ENCODE results near the gene FAM20A.

The FAM20A gene

DNA sequence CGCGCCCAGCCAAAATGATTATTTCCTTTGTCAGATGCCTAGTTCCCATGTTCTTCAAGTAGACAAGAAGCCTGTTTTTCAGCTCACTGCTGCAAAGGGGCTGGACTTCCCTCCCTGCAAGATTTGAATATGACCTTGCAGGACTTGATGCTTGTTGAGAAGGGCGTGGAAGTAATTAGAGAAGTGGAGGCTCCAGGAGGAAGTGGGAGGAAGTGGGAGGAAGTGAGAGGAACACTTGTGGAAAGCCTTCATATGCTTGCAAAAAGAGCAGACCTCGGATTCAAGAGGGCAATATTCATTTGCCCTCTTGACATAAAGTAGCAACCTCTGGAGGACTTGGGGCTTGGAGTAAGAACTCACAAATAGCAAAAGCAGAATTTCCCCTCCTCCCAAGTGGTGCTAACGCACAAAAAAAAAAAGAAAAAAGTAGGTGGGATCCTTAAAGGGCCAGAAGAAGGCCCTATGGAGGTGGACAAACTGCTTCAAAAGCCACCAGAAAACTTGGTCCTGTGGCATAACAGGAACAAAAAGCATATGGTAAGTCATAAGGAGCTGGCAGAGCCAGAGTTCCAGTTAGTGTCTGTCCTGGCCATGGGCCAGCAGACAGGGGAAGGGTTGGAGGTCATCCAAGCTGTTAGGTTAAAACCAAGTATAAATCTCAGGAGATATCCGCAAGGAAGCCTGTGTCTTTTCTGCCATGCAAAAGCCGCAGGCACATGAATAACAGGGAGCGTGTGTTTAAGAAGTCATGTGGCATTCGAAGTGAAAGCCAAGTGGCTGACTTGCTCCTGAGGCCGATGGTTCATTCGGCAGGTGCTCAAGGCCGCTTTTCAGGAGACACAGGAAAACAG, 109.6 kb downstream of the FAM20A start:
- no peak for DNase-seq (ENCODE audit: low read depth)

DNA sequence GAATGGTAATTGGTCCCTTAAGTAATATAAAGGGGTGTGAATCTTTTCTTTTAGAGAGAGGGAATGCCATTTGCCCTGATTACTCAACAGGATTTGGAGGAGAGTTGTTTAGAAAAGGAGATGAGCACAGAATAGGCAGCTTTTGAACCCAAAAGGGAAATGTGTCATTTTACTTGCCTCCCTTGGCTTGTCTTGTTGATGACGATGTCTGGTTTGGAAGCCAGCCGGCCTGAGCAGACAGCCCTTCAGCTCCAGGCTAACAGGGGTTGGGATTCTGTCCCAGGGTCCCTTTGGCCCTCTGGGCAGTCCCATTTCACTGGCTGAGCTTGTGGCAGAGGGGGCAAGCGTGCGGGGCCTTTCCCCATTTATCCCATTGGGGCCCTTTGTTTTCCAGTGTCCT, 111.2 kb downstream of the FAM20A start:
- DNase-seq (ENCODE audit: low read depth) = no peak

Data from stimulated activated CD4-positive, alpha-beta T cell treated with anti-CD3 and anti-CD28 coated beads, Interleukin-2, amount 100 ng/mL, for 4 hours (primary cell).